Left ventricle myocardium inferior (tissue), 1 donor: ENCODE results near the gene ALAS1. TPM values are rescaled to one million over a fixed set of nuclear protein-coding genes. Genes with fewer than 3 reads are reported as not detected.

Experiments
- DNase-seq: peaks from one replicate; pipeline ENCODE4 v3.0.0-alpha.2; 2020
- H3K27ac ChIP-seq: fragments of 200-600 bp; replicated peaks from 2 replicates; pipeline ENCODE4 v1.8.0; 2021
- H3K27me3 ChIP-seq: fragments of 200-600 bp; 2 replicates; pipeline ENCODE4 v1.8.0; 2021; ENCODE audit warnings: low read depth
- H3K36me3 ChIP-seq: fragments of 200-600 bp; 2 replicates; pipeline ENCODE4 v1.8.0; 2021
- H3K4me1 ChIP-seq: fragments of 200-600 bp; 2 replicates; pipeline ENCODE4 v1.8.0; 2021
- H3K4me3 ChIP-seq: fragments of 200-600 bp; 2 replicates; pipeline ENCODE4 v1.8.0; 2021; ENCODE audit warnings: mild to moderate bottlenecking, moderate library complexity
- H3K9me3 ChIP-seq: fragments of 200-600 bp; replicated peaks from 2 replicates; pipeline ENCODE4 v1.8.0; 2021
- intact Hi-C: fragments of 100-400 bp; cut with micrococcal nuclease; formaldehyde crosslinking; loops from one replicate; pipeline ENCODE4 v1.11.0; 2022
- total RNA-seq: library from RNA; stranded (reverse); fragmentation: NEBNext Ultra II Directional; extraction: Animal tissue kit (Norgen Biotek cat#: 25700); gene quantifications from one replicate; pipeline ENCODE4 v1.2.1, GENCODE V29; 2021
- TF ChIP-seq, protein P1 (sequence below): fragments of 200-600 bp; IDR thresholded peaks from 2 replicates; pipeline ENCODE4 v1.8.0; 2021; ENCODE audit warnings: antibody characterized with exemption, mild to moderate bottlenecking, borderline replicate concordance
- donor health status: DM: no; HTN: yes; CAD: no; lungs with severe emphysema.

ALAS1 gene
- total RNA-seq, 1 donor from 2014 or later, result 180 TPM

DNA sequence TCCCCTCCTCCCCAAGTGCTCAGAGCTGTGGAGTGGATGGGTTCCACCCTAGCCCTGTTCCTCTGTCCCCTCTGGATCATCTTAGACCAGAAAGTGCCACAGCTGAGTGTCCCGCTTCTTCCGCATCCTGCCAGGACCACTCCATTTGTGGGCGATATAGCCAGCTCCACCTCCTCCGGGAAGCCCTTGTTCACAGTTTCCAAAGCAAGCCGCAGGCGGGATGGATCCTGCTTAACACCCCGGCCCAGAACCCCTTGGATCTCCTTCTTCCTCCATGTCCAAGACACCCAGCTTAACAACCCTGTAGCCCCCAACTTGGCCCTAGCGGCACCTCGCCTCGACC, 490 bp upstream of the ALAS1 start:
- Histone ChIP-seq H3K27me3 (no peaks in the 10 kb centered on the region), H3K27ac (peak overlapping the region; percentile 93), H3K4me1 (peaks cover 82% of the 10 kb centered on the region), H3K36me3 (peaks cover 34% of the 10 kb centered on the region), H3K9me3 (no peaks in the 10 kb centered on the region), H3K4me3 (peak overlapping the region; percentile 94)
- TF ChIP-seq, protein P1, sequence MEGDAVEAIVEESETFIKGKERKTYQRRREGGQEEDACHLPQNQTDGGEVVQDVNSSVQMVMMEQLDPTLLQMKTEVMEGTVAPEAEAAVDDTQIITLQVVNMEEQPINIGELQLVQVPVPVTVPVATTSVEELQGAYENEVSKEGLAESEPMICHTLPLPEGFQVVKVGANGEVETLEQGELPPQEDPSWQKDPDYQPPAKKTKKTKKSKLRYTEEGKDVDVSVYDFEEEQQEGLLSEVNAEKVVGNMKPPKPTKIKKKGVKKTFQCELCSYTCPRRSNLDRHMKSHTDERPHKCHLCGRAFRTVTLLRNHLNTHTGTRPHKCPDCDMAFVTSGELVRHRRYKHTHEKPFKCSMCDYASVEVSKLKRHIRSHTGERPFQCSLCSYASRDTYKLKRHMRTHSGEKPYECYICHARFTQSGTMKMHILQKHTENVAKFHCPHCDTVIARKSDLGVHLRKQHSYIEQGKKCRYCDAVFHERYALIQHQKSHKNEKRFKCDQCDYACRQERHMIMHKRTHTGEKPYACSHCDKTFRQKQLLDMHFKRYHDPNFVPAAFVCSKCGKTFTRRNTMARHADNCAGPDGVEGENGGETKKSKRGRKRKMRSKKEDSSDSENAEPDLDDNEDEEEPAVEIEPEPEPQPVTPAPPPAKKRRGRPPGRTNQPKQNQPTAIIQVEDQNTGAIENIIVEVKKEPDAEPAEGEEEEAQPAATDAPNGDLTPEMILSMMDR, result no peak
- intact Hi-C loops, result no loop called here
- no peak for DNase-seq

DNA sequence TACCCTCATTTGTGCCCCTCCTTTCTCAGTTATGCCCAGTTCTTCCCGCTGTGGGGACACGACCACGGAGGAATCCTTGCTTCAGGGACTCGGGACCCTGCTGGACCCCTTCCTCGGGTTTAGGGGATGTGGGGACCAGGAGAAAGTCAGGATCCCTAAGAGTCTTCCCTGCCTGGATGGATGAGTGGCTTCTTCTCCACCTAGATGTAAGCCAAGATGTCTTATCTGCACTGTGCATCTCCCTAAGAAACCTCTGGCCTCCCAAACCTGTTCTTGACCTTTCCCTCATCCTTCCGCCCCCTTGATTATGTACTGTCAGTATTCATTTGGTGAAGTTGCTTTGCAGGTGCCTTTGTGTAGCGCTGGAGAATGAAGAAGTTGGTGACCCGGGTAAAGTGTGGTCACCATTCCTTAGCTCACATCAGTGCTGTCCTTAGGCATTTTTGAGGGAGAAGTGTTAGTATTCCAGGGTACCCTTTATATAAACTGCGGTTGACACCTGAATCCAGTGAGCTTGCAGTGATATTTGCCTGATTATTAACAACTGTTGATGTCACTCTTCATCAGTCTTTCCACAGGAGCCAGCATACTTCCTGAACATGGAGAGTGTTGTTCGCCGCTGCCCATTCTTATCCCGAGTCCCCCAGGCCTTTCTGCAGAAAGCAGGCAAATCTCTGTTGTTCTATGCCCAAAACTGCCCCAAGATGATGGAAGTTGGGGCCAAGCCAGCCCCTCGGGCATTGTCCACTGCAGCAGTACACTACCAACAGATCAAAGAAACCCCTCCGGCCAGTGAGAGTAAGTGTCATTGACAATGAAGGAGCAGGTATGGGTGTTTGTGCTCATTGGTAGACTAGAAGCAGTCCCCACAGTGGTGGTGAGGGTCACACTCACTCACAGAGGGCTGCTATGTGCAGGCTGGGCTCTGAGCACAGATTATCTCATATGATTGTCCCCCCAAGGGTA, 966 bp downstream of the ALAS1 start:
- DNase-seq, result no peak
- peak overlapping the region; percentile 93 for H3K27ac ChIP-seq
- no peaks in the 10 kb centered on the region for H3K27me3 ChIP-seq
- H3K4me1 ChIP-seq, result peaks cover 87% of the 10 kb centered on the region
- intact Hi-C loops, result no loop called here
- TF ChIP-seq, protein P1, result no peak
- H3K36me3 ChIP-seq, result peaks cover 48% of the 10 kb centered on the region
- H3K9me3 ChIP-seq, result no peaks in the 10 kb centered on the region
- H3K4me3 ChIP-seq, result peak overlapping the region; percentile 94

DNA sequence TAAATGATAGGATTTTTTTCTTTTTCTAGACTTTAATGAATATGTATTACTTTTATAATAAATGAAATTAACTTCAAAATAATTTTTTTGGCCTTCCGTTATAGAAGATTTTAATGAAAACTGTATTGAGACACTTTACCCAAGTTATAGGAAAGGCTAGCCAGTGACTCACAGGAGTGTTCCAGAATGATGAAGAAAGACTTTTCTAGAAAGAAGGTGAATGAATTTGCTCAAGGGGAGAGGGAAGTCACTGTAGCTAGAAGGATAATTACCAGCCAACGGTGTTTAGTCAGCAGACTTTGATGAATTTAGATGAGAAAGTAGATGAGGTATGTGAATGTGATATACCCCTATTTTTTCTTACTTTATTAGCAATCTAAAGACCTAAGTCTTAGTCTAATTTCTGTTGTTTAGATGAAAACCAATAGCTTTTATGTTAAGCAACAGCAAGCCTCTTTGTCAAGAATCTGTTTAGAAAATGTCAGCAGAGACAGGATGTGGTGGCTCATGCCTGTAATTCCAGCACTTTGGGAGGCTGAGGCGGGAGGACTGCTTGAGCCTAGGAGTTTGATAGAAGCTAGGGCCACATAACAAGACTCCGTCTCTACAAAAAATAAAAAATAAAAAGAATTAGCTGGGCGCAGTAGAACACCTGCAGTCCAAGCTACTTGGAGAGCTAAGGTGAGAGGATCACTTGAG, 3.2 kb downstream of the ALAS1 start:
- intact Hi-C loops, result no loop called here
- Histone ChIP-seq H3K4me3 (no peak overlapping the region), H3K4me1 (peaks cover 75% of the 10 kb centered on the region), H3K36me3 (peaks cover 70% of the 10 kb centered on the region), H3K27ac (peak overlapping the region; percentile 7), H3K27me3 (no peaks in the 10 kb centered on the region), H3K9me3 (no peaks in the 10 kb centered on the region)
- TF ChIP-seq, protein P1, result no peak
- no peak for DNase-seq

GRCh38 chr3:52202384-52203077, 4.6 kb downstream of the ALAS1 start:
- no peak overlapping the region for H3K27ac ChIP-seq
- TF ChIP-seq, protein P1, result no peak
- DNase-seq, result no peak
- peaks cover 84% of the 10 kb centered on the region for H3K36me3 ChIP-seq
- H3K4me3 ChIP-seq, result no peak overlapping the region
- H3K4me1 ChIP-seq, result peaks cover 61% of the 10 kb centered on the region
- no peaks in the 10 kb centered on the region for H3K9me3 ChIP-seq
- intact Hi-C loops, result no loop called here
- H3K27me3 ChIP-seq, result no peaks in the 10 kb centered on the region

- DNase-seq, result no peak
- no peaks in the 10 kb centered on the region for H3K27me3 ChIP-seq
- H3K4me3 ChIP-seq, result no peak overlapping the region
- H3K27ac ChIP-seq, result no peak overlapping the region
- H3K4me1 ChIP-seq, result peaks cover 51% of the 10 kb centered on the region
- H3K9me3 ChIP-seq, result no peaks in the 10 kb centered on the region
- TF ChIP-seq, protein P1, result no peak
- intact Hi-C loops, result no loop called here
- peaks cover 96% of the 10 kb centered on the region for H3K36me3 ChIP-seq
Observed at GRCh38 chr3:52203701-52204100, 5.7 kb downstream of the ALAS1 start.
